Left renal pelvis (tissue), 4 donors: ENCODE results near the gene ESPNL. TPM values are rescaled to one million over a fixed set of nuclear protein-coding genes. Genes with fewer than 3 reads are reported as not detected.

Source experiments
- DNase-seq, 4 donors: peaks; one replicate each; pipeline ENCODE4 v3.0.0-alpha.2; 2013; ENCODE audit warnings: low read depth in 4 of 4, low spot score in 3 of 4
- polyA plus RNA-seq, 4 donors: library from polyadenylated mRNA; unstranded; fragments of 120-200 nt; gene quantifications; one replicate each; pipeline ENCODE4 v1.2.1, GENCODE V29; 2013; ENCODE audit not compliant: insufficient read length in 4 of 4

Gene ESPNL
- polyA plus RNA-seq, 4 donors: 0.86 to 2.9 (median 1.7) TPM

DNA sequence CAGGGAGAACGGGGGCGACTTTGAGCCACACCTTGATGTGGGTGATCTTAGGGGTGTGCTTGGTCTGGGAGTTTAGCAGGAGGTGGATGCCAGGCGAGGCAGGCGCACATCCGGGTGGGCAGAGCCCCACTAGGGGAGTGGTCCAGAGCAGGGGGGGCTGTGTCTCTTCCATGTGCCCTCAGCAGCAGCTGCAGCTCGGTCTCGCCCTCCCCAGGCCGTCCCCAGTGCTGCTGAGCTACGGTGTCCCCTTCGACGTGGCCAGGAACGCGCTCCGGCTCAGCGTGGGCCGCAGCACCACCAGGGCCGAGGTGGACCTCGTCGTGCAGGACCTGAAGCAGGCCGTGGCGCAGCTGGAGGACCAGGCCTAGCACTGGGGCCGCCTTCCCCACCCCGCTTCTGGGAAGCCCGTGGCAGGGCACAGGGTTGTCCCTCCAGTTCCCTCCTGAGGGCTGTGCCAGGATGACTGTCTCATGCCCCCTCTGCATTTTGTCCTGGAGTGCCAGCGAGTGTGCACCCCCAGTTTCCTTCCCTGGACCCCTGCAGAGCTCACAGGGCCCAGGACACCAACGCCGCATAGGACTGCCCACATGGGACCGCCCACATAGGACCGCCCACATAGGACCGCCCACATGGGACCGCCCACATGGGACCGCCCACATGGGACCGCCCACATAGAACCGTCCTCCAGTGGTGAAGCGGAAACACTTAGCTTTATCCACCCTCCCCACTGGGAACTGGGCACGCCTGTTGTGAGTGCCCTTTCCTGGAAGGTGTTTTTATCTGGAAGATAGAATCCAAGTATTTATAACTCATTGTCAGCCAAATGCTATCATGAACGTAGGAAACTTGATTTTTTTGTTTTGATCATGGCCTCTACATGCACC lies 1.9 kb upstream of the ESPNL start:
- DNase-seq: no peak

DNA sequence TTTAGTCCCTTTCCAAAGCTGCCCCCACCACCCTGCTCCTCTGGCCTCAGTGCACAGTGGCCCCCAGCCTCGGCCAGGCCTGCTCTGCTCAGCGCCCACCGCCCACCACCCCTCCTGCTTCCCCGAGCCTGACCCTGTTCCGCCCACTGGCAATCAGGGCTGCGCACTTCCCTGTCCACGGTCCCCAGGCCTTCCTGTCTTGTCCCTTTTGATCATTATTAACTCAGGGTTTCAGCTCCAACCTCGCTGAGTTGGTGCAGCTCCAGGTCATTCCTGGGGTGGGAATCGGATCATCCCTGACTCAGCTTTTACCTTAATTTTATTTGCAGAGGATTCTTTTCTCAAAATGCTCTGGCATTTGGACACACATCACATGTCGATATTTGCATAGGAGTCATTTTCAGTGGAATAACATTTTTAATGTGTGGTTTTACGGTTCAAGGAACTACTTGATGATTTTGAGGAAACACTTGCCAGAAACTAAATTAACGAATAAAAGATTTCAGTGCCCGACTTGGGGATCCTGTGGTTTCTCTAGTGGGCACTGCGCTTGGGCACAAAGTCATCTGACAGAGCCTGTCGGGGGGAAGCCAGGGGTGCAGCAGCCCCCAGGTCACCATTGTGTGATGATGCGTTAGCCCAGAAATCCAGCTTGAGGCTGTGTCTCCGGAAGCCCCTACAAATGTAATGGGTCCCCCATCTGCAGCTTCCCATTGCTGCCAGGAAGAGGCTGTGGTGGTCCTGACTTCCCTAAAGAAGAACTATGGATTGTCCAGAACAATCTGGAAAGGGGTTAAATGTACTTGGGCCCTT lies 1.0 kb upstream of the ESPNL start:
- DNase-seq: no peak

DNA sequence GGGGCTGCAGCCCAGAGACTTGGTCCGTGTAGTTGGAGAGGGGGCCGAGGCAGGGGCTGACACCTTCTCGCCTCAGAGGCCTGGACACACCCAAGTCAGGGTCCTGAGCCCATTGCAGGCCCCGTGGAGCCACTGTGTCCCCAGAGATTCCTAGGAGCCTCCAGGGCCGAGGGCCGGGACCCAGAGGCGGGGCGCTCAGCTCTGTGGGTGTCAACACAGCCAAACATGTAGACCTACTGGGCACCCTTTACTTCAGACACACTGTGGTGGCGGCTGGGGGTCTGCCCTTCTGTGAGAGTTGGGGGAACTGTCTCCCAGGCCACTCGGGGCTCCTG lies 459 bp upstream of the ESPNL start:
- DNase-seq: no peak

DNA sequence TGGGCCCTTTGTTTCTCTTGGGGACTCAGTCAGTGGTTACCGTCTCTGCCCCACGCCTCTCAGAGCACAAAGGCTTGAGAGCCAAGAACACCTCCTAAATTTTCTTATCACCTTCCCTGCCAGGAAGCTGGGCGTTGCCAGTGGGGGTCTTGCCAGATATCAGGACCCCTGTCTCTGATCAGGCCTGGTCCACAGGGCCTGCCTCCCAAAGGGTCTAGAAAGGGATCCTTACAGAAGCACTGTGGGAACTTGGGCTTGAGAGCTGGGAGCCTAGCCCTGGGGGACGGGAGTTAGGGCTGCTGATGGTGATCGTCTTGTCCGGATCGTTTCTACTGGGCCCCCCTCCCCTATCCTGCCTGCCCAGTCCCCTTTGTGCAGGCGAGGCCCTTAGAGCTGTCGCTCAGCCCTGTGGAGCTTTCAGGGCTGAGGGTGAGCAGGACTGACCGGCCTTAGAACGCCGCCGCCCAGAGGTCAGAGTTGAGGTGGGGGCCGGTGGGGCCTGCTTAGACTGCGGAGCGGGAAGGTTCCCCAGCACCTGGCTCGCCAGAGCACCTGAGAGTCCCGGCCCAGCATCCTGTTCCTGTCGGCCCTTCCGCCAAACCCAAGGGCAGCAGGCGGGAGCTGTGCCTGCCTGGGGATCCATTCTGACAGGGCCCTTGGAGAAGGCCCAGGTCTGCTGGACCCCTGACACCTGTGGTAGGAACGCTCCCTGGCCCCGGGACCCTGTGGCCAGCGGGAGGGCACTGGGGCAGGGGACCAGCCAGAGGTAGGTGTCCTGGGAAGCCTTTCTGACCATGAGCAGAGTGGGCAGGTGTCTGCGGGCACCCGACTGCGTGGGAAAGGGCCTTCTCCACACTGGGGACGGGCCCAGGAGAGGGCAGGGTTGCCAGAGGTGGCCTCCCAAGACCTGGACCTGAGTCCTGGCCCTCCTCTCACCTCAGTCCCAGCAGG lies 956 bp downstream of the ESPNL start:
- no peak for DNase-seq

DNA sequence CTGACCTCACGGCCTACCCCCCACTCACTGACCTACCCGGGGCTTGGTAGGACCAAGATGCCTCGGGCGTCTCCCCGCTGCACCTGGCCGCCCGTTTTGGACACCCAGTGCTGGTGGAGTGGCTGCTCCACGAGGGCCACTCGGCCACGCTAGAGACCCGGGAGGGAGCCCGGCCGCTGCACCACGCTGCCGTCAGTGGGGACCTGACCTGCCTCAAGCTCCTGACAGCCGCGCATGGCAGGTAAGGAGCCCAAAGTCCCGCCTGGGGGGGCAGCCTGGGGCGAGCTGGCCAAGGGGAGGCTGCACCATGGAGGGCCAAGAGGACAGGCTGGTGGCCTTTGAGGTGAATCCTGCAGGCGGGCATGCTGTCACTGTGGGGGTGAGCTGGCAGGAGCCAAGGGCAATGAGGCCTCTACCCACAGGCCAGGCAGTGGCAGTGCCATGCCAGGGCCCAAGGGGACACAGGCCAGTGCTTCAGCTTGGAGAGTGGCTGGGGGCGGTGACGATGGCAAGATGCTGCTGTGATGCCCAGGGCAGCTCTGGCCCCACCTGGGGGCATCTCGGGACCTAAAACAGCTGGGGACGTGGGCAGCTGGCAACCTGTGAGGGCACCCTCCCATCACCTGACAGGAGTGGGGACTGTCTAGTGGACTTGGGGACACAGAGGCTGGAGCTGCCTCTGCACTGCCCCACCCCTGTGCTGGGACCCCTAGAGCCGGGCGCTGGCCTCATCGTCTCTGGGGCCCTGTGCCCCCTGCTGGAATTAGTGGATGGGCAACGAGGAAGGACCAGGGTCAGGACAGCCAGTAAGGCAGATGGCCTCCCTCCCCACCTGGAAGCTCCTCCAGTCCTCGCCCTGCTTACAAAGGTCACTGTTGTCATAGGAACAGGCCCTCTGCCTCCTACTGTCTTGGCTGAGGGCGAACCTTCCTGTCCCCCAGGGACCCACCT lies 2.0 kb downstream of the ESPNL start:
- no peak for DNase-seq

DNA sequence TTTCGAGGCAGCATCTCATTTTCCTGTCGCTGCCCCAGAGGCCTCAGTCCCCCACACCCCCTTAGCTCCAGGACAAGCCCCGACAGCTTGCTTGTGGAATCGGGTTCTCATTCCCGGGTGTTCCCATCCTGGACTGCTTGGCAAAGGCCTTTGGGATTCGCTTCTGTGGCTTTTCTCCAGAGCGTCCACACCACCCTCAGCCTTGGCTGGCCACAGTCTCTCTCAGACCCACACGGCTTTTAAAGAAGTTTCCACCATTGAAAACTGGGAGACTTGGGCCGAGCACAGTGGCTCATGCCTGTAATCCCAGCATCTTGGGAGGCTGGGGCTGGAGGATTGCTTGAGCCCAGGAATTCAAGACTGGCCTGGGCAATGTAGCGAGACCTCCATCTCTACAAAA lies 2.7 kb downstream of the ESPNL start:
- DNase-seq: no peak

DNA sequence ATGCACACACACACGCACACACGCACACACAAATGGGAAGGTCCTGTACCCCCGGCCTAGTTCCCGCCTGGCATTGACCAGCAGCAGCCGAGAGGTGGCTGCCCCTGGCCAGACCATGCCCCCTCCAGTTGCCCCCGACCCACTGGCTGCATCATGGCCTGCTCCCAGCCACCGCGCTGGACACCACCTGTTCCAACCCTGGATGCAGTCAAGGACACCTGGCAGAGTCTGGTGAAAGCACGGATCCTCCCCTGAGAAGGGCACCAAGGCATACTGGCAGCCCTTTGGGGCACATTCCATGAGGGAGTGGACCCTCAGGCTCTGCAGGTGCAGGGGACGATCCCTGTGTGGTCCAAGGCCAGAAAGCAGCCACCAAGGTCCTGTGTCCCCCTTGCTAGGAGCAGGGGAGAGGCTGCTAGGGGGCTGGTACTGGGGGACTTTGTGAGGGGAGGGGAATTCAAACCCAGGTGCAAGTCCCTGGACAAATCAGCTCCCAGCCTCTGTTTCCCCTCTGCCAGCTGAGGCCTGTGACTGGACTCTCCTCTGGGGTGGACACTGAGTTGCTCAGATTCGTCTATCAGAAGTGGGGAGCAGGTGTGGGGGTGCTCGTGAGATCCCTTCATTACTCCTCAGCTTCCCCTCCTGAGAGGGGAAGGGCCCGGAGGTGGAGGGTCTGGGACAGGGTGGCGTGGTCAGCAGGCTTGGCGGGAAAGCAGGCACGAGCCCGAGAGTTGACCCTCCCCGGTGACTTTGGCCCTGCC lies 3.5 kb downstream of the ESPNL start:
- no peak for DNase-seq

DNA sequence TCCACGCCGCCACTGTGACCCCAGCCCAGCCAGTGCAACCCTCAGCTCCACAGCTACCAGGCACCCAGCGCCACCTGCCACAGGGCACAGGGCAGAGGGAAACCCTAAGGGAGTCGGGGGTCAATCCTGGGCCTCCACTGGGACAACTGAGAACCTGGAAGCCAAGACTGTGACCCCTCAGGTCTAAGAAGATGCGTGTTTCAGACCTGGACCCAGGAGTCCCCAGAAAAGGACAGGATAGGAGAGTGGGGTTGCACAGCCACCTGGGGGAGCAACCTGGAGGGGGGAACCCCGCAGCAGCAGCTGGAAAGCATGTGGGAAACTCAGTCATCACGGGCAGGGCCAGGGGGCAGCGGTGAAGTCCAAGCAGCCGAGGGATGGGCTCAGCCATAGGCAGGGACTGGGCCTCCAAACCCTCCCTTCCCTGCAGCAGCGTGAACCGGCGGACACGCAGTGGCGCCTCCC lies 4.1 kb downstream of the ESPNL start:
- DNase-seq: no peak

DNA sequence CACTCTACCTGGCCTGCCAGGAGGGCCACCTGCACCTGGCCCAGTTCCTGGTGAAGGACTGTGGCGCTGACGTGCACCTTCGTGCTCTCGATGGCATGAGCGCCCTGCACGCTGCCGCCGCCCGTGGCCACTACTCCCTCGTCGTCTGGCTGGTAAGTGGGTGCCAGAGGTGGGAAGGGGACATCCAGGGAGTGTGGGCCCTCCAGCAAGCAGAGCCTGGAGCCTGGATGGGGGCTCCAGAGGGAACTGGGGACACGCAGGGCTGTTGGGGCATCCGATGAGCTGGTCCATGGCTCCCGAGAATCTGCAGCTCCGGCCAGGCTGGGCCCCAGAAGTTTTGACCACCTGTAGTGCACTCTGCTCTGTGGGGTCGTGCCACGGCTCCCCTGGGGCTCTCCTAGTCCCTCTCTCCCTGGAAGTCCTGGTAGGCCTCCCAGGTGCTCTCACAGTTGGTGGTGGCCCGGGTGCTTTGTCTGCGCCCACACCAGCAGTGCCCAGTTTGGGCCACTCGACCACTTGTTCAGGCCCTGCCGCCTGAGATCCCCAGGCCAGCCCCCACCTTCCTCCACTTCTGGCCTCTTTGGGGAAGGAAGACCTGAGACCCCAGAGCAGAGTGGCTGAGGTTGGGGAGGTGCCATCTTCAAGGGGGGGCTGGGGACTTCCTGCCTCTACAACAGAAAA lies 4.7 kb downstream of the ESPNL start:
- no peak for DNase-seq

DNA sequence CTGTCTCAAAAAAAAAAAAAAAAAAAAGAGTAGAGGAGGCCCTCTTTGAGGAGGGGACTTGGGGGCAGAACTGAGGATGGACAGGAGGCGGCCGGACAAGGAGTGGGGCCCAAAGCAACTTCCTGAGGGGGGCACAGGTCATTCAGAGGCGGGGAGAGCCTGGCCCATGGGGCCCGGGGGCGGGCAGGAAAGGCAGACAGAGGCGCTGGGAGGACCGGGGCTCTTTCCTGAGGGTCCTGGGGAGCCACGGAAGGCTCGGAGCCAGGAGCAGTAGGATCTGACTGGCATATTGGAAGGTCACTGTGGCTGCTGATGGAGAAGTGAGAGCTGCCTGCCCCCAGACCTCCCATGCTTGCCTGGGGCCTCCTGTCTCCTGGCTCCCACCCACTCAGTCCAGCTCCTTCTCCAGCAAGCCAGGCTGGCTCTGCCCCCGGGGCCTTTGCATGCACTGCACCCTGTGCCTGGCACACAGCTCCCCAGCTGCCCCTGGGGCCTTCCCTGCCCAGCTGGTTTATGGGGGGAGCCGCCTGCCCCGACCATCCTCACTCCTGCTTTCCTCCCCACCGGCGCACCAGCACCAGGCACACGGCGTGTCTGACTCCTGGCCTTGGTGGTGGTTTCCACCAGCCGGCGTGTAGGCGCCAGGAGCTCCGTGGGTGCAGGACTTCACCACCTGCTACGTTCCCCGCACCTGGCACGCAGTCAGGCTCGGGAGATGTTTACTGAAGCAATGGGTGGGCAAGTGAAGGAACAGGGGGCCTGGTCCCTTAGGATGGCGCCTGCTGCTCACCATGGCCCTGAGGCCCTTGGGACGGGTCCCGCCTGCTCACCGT lies 5.6 kb downstream of the ESPNL start:
- no peak for DNase-seq

DNA sequence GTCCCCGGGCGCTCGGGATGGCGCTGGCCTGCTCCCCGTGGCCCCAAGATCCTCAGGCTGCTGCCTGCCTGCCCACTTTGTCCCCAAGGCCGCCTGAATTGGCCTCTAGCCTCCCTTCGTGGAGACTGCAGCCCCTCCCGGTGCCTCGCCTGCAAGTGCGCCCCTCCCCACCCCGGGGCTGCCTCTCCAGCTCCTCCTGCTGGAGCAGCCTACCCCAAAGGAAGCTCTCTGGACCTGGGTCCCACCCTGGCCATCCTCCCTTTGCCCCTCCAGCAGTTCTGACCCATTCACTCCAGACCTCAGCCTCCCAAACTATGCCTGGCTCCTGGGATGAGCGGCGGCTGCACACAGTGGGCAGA lies 6.2 kb downstream of the ESPNL start:
- no peak for DNase-seq

DNA sequence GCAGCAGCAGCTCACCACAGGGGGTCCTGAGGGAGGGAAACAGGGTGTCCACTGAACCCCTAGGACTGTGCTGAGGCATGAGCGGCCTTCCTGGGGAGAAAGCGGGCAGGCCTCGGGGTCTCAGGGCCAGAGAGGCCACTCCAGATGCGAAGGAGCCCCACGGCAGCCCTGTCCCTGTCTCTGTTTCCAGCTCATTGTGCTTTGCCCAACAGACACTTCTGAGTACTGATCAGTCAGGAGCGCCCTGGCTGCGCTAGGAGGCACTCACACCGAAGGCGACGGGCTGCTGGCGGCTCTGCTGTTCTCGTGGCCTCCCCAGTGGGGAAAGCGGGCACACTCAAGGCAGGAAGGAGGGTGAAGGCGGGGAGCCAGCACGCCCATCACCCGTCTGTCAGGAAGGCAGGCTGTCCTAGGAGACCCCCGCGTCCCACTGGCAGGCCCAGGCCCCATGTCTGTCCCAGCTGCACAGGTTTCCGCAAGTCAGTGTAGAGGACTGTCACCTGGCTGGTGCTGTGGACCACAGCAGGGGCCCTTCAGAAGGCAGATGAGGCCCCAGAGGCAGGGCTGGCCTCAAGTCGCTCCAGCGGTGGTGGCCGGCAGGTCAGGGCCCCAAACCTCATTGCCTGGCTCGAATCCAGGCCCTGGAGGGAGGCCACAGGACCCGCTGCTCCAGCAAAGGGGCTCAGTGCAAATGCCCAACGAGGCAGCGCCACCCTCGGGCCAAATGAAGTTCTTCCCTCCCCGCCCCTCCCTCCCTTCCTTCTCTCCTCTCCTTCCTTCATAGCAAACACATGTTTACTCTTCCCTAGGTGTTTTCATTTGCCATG lies 6.8 kb downstream of the ESPNL start:
- DNase-seq: no peak

DNA sequence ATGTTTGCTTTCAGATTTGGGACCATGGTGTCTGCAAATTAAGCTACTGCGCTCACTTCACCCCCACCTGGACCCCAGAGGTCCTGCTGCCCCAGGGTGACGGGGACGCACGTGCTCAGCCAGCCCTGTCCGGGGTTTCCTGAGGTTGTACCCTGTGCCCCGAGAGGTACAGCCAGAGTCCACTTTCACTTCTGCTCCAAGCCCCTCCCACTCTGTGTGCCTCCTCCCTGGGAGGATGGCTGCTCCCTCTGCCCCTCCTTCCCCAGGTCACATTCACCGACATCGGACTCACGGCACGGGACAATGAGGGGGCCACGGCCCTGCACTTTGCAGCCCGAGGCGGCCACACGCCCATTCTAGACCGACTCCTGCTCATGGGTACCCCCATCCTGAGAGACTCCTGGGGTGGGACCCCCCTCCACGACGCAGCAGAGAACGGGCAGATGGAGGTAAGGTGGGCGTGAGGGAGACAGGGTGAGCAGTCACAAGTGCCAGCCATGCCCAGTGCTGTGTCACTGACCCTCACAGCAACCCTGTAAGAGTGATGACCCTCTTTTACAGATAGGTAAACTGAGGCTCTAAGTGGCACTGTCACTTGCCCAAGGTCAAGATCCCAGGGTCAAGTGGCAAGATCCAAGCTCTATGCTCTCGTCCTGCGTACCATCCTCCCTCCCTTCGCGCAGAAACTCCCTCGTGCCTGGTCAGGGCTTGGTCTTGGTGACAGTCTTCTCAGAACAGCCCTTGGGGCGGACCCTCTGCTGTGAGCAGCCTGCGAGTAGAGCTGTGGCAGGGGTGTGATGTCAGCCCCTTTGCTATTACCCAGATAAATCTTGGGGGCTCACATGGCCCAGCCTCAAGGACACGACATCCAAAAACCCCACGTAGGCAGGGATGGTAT lies 7.6 kb downstream of the ESPNL start:
- DNase-seq: no peak

DNA sequence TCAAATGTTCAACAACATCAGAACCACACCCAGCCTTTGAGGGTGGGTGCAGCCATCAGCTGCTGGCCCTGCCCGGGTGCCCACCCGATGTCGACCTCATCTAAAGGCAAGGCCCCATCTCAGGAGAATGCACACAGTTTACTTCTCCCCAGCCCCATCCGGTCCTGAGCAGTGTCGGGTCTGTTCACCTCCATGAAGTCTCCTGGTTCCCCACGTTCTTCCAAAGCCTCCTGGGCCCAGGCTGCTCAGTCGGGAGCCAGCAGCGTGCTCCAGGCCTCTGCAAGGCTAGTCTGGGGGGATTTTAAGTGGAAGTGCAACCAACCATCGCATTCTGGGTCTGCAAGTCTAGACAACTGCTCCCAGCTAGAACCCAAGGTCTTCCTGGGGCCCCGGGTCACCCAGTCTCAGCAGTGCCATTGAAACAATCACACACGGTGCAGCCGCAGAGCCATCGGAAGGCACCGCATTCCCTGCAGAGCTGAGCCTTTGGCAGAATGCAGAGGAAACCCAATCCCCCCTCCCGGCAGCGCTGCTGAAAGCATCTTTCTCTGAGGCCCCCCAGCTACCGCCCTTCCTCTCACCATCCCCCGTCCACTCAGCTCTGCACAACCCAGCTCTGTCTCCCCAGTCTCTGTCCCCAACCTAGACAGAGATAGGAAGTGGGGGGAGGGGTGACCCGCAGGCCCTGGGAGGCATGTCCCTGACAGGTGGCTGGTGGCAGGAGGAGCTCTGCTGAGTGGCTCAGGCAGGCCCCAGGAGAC lies 8.5 kb downstream of the ESPNL start:
- DNase-seq: no peak

DNA sequence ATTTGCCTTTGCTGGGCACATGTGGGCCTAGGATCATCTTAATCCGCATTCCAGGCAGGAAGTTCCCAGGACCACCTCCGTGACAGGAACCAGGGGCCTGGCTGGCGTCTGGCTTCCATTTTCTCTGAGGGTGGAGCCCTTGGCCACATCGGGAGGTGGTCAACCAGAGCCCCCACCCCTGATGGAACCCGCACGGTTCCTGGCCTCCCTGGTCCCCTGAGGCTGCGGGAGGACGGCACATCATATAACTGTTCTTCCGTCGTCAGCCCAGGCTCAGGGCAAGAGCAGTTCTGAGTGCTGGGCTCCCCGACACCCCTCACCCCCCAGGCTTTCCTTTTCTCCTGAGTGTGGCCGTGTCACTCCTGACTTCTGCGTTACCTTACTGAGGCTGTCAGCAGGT lies 13.5 kb downstream of the ESPNL start:
- no peak for DNase-seq
